Measurements from ENCODE around the gene EFNB2. TPM values are rescaled to one million over a fixed set of nuclear protein-coding genes. Genes with fewer than 3 reads are reported as not detected.

The EFNB2 gene
- total and polyA plus RNA-seq, 2 donors (not counting 3 experiments of a cell fraction or from before 2014, with no cell fraction given), result 50.4 to 69.5 TPM

- H3K27ac ChIP-seq (ENCODE audit: insufficient read depth, low read depth, low read length), result no peak overlapping the region
Observed at GRCh38 chr13:106523576-106523975, 11.9 kb downstream of the EFNB2 start.

More at GRCh38 chr13:106523576-106523975, 11.9 kb downstream of the EFNB2 start:
- ChIA-PET CTCF (interaction anchor here (1.0 to 1.5 kb wide), 2 partner anchors 13 to 361 kb away, joined by 3 to 5 read pairs; partner anchors contain the start of gene EFNB2), POLR2A (interaction anchor here (0.7 kb wide), 1 partner anchor 12 kb away, joined by 3 read pairs; the partner anchor contains the start of gene EFNB2)
- H3K36me3 ChIP-seq (ENCODE audit: control insufficient read depth in 2 of 2, extremely low read depth in 1 of 2, insufficient read depth in 2 of 2, low read length in 2 of 2), result peaks cover 0 to 5% of the 10 kb centered on the region in 2 experiments
- TF ChIP-seq FOS (IDR thresholded peaks at IDR 0.05; ENCODE audit: borderline replicate concordance, insufficient read depth, low read length), result no peak
- no peak for TF ChIP-seq MAX (IDR thresholded peaks at IDR 0.05; ENCODE audit: insufficient read depth, insufficient read length)
- no peak for TF ChIP-seq CTCF (IDR thresholded peaks at IDR 0.05; ENCODE audit: extremely low read depth in 1 of 2, insufficient read depth in 1 of 2, low read depth in 1 of 2, low read length in 2 of 2)
- TF ChIP-seq JUN (IDR thresholded peaks at IDR 0.05; ENCODE audit: borderline replicate concordance, insufficient read depth, insufficient read length, low read depth), result no peak
- no peak for TF ChIP-seq EZH2 (IDR thresholded peaks at IDR 0.05; ENCODE audit: borderline replicate concordance, low read depth, low read length, severe bottlenecking)
- TF ChIP-seq GATA2 (IDR thresholded peaks at IDR 0.05; ENCODE audit: insufficient read depth, insufficient read length, low read depth, low read length), result no peak
- no peak for TF ChIP-seq POLR2A (IDR thresholded peaks at IDR 0.05; ENCODE audit: low read depth, low read length)
- TF ChIP-seq POLR2AphosphoS5 (IDR thresholded peaks at IDR 0.05; ENCODE audit: insufficient read depth, low read depth, low read length), result no peak
- TF ChIP-seq MYC (IDR thresholded peaks at IDR 0.05; ENCODE audit: low read depth, low read length), result no peak
- no peak overlapping the region for H3K9ac ChIP-seq (replicated peaks; ENCODE audit: extremely low read depth, insufficient read depth, low read length)
- H2AFZ ChIP-seq (ENCODE audit: low read depth, low read length), result no peak overlapping the region
- FAIRE-seq (no peak), DNase-seq (ENCODE audit: low read depth, low spot score) (peak; percentile 45)
- no peaks in the 10 kb centered on the region for H3K9me3 ChIP-seq (replicated peaks; ENCODE audit: control insufficient read depth, insufficient read depth, low read length)
- H3K79me2 ChIP-seq (ENCODE audit: control insufficient read depth, insufficient read depth, low read length), result peaks cover 31% of the 10 kb centered on the region
- H4K20me1 ChIP-seq (replicated peaks; ENCODE audit: control insufficient read depth, extremely low read depth, insufficient read depth, low read length), result peaks cover 2% of the 10 kb centered on the region
- no peak overlapping the region for H3K4me2 ChIP-seq (ENCODE audit: insufficient read depth, low read length)
- no peaks in the 10 kb centered on the region for H3K27me3 ChIP-seq (ENCODE audit: control insufficient read depth in 2 of 2, insufficient read depth in 2 of 2, low read length in 2 of 2)
- H3K4me1 ChIP-seq (ENCODE audit: control insufficient read depth, extremely low read depth, insufficient read depth, low read length), result peaks cover 19% of the 10 kb centered on the region
- no peak overlapping the region for H3K4me3 ChIP-seq (replicated peaks in 1 of 3; ENCODE audit: insufficient read depth in 1 of 3, low read depth in 1 of 3, low read length in 3 of 3)
- no TSS peak for BruUV-seq (replicated peaks)
- intact Hi-C loops (cut with micrococcal nuclease), result no loop called here
- H3K9me1 ChIP-seq (replicated peaks; ENCODE audit: control insufficient read depth, extremely low read depth, insufficient read depth, low read length), result no peaks in the 10 kb centered on the region
- dilution Hi-C loops (cut with MboI; ENCODE audit: extremely low pct_ligation_motif_present, low sequenced_read_pairs), result no loop called here
